CD4-positive, CD25-positive, alpha-beta regulatory T cell (primary cell): ENCODE data around the gene LSM3. TPM values are rescaled to one million over a fixed set of nuclear protein-coding genes. Genes with fewer than 3 reads are reported as not detected.

Source experiments
- ATAC-seq, 2 donors: fragments of 150-1000 bp; cut with Tn5 transposase; one replicate each; pipeline ENCODE4 v1.10.0; 2021; ENCODE audit warnings: low read depth in 2 of 2, moderate number of reproducible peaks in 2 of 2, moderate library complexity in 1 of 2
- DNase-seq, 3 donors: peaks; one replicate each; pipeline versions ENCODE4 v3.0.0 to v3.0.0-alpha.2; 2012 to 2022; ENCODE audit warnings: mixed read lengths in 1 of 3
- H3K27ac ChIP-seq: one replicate; pipeline ENCODE4 v1.7.0; 2013; ENCODE audit warnings: mild to moderate bottlenecking, low read length; ENCODE audit not compliant: insufficient read depth, poor library complexity, severe bottlenecking
- H3K27me3 ChIP-seq: one replicate; pipeline ENCODE4 v1.7.0; 2013; ENCODE audit warnings: low read length; ENCODE audit not compliant: control insufficient read depth, insufficient read depth
- H3K36me3 ChIP-seq: one replicate; pipeline ENCODE4 v1.7.0; 2013; ENCODE audit warnings: mild to moderate bottlenecking, low read length, moderate library complexity; ENCODE audit not compliant: control insufficient read depth, insufficient read depth
- H3K4me1 ChIP-seq: 2 replicates; pipeline ENCODE4 v1.7.0; 2013; ENCODE audit warnings: mild to moderate bottlenecking, low read length; ENCODE audit not compliant: insufficient read depth, control insufficient read depth, poor library complexity, severe bottlenecking
- H3K4me3 ChIP-seq: one replicate; pipeline ENCODE4 v1.7.0; 2013; ENCODE audit warnings: low read depth, mild to moderate bottlenecking, low read length, moderate library complexity
- H3K9me3 ChIP-seq, 2 experiments: 1 replicate in 1 of 2; 2 replicates in 1 of 2; pipeline ENCODE4 v1.7.0; 2013; ENCODE audit warnings: low read length in 2 of 2, mild to moderate bottlenecking in 1 of 2, moderate library complexity in 1 of 2; ENCODE audit not compliant: control insufficient read depth in 2 of 2
- H3K27ac Mint-ChIP-seq, 3 donors: one replicate each; pipeline ENCODE4 v1.8.0; 2020 to 2022; ENCODE audit warnings: mild to moderate bottlenecking in 3 of 3, mixed read lengths in 3 of 3, moderate library complexity in 2 of 3
- H3K27me3 Mint-ChIP-seq: one replicate; pipeline ENCODE4 v1.8.0; 2022; ENCODE audit warnings: mild to moderate bottlenecking, mixed read lengths
- H3K36me3 Mint-ChIP-seq: one replicate; pipeline ENCODE4 v1.8.0; 2020; ENCODE audit warnings: mixed read lengths
- H3K4me1 Mint-ChIP-seq, 4 donors: one replicate each; pipeline ENCODE4 v1.8.0; 2020 to 2022; ENCODE audit warnings: mixed read lengths in 4 of 4, mild to moderate bottlenecking in 1 of 4
- H3K4me3 Mint-ChIP-seq, 4 donors: one replicate each; pipeline ENCODE4 v1.8.0; 2020 to 2022; ENCODE audit warnings: mild to moderate bottlenecking in 4 of 4, mixed read lengths in 4 of 4, moderate library complexity in 3 of 4
- H3K9me3 Mint-ChIP-seq, 7 donors: one replicate each; pipeline ENCODE4 v1.8.0; 2020 to 2022; ENCODE audit warnings: mixed read lengths in 7 of 7, mild to moderate bottlenecking in 3 of 7, moderate library complexity in 2 of 7
- polyA plus RNA-seq, 4 donors: library from polyadenylated mRNA; unstranded; fragments of 300-500 nt; fragmentation: Illumina TruSeq; gene quantifications; one replicate each; pipeline ENCODE4 v1.2.3, GENCODE V29; 2021
- total RNA-seq: library from RNA; stranded (reverse); gene quantifications from one replicate; pipeline ENCODE4 v1.2.3, GENCODE V29; 2022

The LSM3 gene
- total and polyA plus RNA-seq, 5 donors from 2014 or later, result 6.6 to 25.7 (median 21.0) TPM

DNA sequence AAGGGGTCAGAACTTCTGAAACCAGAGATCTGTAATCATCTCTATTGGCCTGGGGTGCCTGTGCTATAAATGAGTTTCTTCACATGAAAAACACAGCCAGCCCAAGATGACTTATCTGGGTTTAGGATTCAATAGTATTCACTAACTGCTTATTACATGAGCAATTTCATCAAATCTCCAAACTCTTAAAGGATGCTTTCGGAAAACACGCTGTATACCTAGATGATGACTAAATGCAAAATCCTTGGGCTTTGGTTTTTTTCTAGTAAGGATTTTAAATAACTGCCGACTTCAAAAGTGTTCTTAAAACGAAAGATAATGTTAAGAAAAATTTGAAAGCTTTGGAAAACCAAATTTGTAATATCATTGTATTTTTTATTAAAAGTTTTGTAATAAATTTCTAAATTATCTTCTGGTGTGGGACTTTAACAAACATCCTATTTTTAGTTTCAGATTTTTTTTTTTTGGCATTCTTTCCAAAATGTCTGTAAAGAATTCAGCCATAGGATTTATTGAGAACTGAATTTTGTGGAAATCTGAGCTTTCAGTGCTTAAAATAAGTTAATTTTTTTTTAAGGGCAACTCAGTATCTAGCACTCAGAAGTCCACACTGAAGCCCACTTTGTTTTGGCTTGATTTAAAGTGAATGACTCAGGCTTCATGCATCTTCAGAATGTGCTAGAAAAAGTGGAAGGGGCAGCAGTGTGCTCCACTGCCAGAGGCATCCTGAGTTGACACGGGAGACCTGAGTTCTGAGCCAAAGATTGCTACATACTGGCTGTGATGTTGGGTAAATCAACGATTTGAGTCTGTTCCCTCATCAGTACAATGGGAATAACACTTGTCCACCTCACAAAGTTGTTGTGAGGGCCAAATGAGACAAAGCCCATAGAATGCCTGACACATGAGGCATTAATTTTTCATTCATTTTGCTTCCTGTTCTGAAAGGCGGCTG, 35.1 kb upstream of the LSM3 start:
- peak overlapping the region; percentile 99 for H3K27ac ChIP-seq
- peaks cover 23 to 59% (median 40%) of the 10 kb centered on the region in 4 donors for H3K4me1 Mint-ChIP-seq
- DNase-seq, result no peak
- peak overlapping the region; percentile 98 for H3K27ac Mint-ChIP-seq
- H3K27me3 Mint-ChIP-seq, result no peaks in the 10 kb centered on the region
- no peaks in the 10 kb centered on the region for H3K27me3 ChIP-seq
- peaks cover 55% of the 10 kb centered on the region for H3K4me1 ChIP-seq
- peak overlapping the region; percentile 69 for H3K4me3 ChIP-seq
- H3K9me3 Mint-ChIP-seq, result peaks cover 0 to 1% (median 0%) of the 10 kb centered on the region in 7 donors
- H3K36me3 Mint-ChIP-seq, result peaks cover 35% of the 10 kb centered on the region
- peaks cover 43% of the 10 kb centered on the region for H3K36me3 ChIP-seq
- peak overlapping the region; percentile 71 to 88 (median 81) for H3K4me3 Mint-ChIP-seq
- ATAC-seq, result no peak
- no peaks in the 10 kb centered on the region for H3K9me3 ChIP-seq

DNA sequence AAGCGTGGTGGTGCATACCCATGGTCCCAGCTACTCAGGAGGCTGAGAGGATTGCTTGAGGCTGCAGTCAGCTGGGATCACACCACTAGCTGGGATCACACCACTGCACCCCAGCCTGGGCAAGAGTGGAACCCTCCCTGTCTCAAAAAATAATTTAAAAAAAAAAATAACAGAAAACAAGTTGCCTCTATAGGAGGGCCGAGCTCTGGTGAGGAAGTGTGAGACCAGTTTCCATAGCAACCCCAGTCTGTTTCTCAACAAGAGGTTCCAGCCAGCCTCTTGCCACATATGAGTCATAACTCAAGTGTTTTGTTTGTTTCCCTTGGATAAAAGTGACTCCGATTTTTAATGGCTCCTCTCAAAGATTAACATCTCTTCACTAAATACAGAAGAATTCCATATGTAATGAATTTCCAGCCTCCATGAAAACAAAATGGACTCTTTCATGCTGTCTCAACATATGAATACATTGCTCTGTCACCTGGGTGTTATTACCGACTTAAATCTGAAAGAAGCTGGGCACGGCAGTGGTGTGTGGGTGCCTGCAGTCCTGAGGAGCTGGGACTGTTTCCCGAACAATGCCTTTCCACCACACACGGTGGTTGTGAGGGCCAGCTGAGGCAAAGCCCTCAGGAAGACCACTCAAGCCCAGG, 34.1 kb upstream of the LSM3 start:
- Mint-ChIP-seq H3K4me3 (peak overlapping the region; percentile 61 to 85 (median 78)), H3K9me3 (peaks cover 0 to 1% (median 0%) of the 10 kb centered on the region in 7 donors), H3K4me1 (peaks cover 23 to 59% (median 39%) of the 10 kb centered on the region in 4 donors), H3K27me3 (no peaks in the 10 kb centered on the region), H3K27ac (peak overlapping the region; percentile 97 to 98 (median 98)), H3K36me3 (peaks cover 32% of the 10 kb centered on the region)
- H3K4me3 ChIP-seq, result peak overlapping the region; percentile 69
- peak overlapping the region; percentile 99 for H3K27ac ChIP-seq
- H3K27me3 ChIP-seq, result no peaks in the 10 kb centered on the region
- H3K4me1 ChIP-seq, result peaks cover 55% of the 10 kb centered on the region
- H3K36me3 ChIP-seq, result peaks cover 39% of the 10 kb centered on the region
- no peaks in the 10 kb centered on the region for H3K9me3 ChIP-seq
- peak; percentile 85 to 89 for ATAC-seq
- peak; percentile 69 to 91 (median 90) for DNase-seq

DNA sequence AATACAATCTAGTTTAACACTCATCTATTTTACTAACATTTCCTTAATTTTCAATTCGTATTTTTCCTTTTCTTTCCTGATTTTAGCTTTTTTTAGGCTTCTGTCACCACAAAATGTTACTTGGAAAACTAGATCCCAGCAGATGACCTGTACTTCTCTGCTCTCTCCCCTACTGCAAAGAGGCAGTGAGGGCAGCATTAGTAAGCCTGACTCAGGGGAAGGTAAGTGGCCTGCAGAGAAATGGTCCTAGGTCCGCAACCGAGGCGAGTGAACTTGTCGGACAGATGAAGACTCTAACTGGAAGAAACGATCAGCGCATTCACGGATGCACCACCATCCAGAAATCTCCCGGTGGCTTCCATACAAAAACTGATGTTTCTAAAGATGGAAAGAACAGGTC, 33.4 kb upstream of the LSM3 start:
- Histone ChIP-seq H3K4me1 (peaks cover 55% of the 10 kb centered on the region), H3K36me3 (peaks cover 34% of the 10 kb centered on the region), H3K4me3 (peak overlapping the region; percentile 69), H3K27me3 (no peaks in the 10 kb centered on the region), H3K9me3 (no peaks in the 10 kb centered on the region), H3K27ac (peak overlapping the region; percentile 99)
- peaks cover 31% of the 10 kb centered on the region for H3K36me3 Mint-ChIP-seq
- H3K4me1 Mint-ChIP-seq, result peaks cover 23 to 59% (median 39%) of the 10 kb centered on the region in 4 donors
- DNase-seq (no peak), ATAC-seq (no peak)
- peak overlapping the region; percentile 97 to 98 (median 98) for H3K27ac Mint-ChIP-seq
- H3K9me3 Mint-ChIP-seq, result peaks cover 0 to 1% (median 0%) of the 10 kb centered on the region in 7 donors
- H3K27me3 Mint-ChIP-seq, result no peaks in the 10 kb centered on the region
- peak overlapping the region in 3 of 4 donors; percentile 71 to 85 (median 84) for H3K4me3 Mint-ChIP-seq

DNA sequence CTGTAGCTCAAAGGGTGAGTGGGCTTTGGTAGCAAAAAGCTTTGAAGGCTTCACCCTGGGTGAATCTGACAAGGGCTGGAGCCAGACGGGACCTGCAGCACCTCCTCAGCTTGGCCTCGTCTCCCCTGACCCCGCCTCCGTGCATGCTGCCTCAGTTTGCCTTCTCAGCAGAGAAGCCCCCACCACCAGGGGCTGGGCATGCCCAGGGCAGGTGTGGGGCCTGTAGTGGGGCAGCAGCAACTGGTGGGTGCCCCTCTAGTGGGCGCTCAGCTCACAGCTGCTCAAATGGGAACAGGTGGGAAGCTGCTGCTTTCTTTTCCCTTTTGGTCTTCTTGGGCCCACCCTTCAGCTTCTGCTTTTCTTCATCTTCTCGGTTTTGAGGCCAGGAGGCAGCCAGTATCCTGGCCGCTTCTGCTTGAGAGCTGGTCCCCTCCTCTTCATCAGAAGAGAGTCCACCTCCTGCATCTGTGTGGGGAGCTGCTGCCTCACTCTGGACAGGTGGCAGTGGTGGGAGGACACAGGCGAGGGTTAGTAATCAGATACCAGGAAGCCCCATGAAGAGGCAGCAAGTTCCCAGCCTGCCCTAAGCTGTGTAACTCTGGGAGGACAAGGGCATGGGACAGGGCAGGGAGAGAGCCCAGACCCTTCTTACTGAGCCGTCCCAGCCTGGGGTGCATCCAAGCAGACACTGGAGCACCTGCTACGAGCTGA, 32.8 kb upstream of the LSM3 start:
- Histone ChIP-seq H3K9me3 (no peaks in the 10 kb centered on the region), H3K4me3 (peak overlapping the region; percentile 69), H3K4me1 (peaks cover 53% of the 10 kb centered on the region), H3K27me3 (no peaks in the 10 kb centered on the region), H3K36me3 (peaks cover 40% of the 10 kb centered on the region), H3K27ac (peak overlapping the region; percentile 99)
- no peak overlapping the region for H3K4me3 Mint-ChIP-seq
- peaks cover 0 to 1% (median 0%) of the 10 kb centered on the region in 7 donors for H3K9me3 Mint-ChIP-seq
- ATAC-seq (no peak), DNase-seq (no peak)
- H3K36me3 Mint-ChIP-seq, result peaks cover 37% of the 10 kb centered on the region
- peak overlapping the region; percentile 87 to 98 (median 98) for H3K27ac Mint-ChIP-seq
- H3K27me3 Mint-ChIP-seq, result no peaks in the 10 kb centered on the region
- peaks cover 23 to 54% (median 38%) of the 10 kb centered on the region in 4 donors for H3K4me1 Mint-ChIP-seq

DNA sequence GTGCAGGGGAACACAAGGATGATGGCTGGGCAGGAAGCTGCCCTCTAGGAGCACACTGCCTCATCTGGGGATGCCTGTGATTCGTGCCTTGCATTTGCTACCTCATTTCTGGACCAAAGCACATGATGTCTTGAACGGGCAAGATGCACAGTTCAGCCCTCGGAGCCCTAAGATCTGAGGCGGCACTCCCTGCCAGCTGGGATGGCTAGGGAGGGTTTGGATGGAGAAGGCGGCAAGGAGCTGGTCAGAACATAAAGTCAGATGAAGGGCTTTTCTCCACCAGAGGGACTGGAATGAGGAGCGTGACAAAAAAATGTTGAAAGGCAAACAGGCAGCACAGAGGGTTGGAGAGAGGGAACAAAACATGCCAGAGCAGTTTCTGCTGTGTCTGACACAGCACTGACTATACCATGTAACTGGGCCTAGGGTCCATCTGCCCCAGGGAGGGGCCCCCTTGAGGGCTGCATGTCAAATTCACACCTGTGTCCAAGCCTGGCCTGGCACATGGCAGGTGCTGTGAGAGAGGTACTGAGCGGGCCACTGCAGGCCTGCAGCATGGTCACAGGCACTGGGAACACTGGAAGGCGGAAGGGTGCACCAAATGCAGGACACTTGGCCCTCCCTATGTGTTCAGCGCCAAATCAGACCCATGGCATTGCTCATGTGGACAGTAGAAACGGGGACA, 32.1 kb upstream of the LSM3 start:
- H3K27ac ChIP-seq, result peak overlapping the region; percentile 99
- ATAC-seq (no peak), DNase-seq (no peak)
- H3K9me3 ChIP-seq, result no peaks in the 10 kb centered on the region
- no peaks in the 10 kb centered on the region for H3K27me3 Mint-ChIP-seq
- peaks cover 39% of the 10 kb centered on the region for H3K36me3 Mint-ChIP-seq
- H3K4me1 ChIP-seq, result peaks cover 46% of the 10 kb centered on the region
- peaks cover 45% of the 10 kb centered on the region for H3K36me3 ChIP-seq
- H3K4me3 ChIP-seq, result no peak overlapping the region
- H3K27ac Mint-ChIP-seq, result peak overlapping the region; percentile 87 to 98 (median 98)
- peaks cover 0 to 1% (median 0%) of the 10 kb centered on the region in 7 donors for H3K9me3 Mint-ChIP-seq
- H3K4me3 Mint-ChIP-seq, result no peak overlapping the region
- peaks cover 23 to 47% (median 33%) of the 10 kb centered on the region in 4 donors for H3K4me1 Mint-ChIP-seq
- no peaks in the 10 kb centered on the region for H3K27me3 ChIP-seq

DNA sequence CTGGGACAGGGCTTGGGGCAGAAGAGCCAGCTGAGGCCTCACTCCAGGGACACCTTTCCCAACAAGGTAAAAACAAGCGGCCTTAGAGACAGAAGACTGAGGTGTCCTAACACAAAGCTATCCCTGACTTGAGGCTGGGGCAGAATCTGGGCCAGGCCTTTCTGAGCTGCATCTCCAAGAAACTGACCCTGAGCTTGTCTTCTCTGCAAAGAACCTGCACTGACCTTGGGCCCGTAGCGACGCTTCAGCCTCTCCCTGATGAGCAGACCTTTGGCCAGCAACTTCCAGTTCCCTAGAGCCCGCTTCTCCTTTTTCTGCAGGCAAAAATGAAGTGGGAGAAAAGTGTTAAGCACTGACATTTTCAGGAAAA, 31.6 kb upstream of the LSM3 start:
- peaks cover 0 to 1% (median 0%) of the 10 kb centered on the region in 7 donors for H3K9me3 Mint-ChIP-seq
- peaks cover 36% of the 10 kb centered on the region for H3K36me3 Mint-ChIP-seq
- peak overlapping the region; percentile 87 to 98 (median 98) for H3K27ac Mint-ChIP-seq
- H3K4me1 ChIP-seq, result peaks cover 41% of the 10 kb centered on the region
- H3K4me3 ChIP-seq, result no peak overlapping the region
- DNase-seq, result no peak
- no peaks in the 10 kb centered on the region for H3K9me3 ChIP-seq
- no peaks in the 10 kb centered on the region for H3K27me3 ChIP-seq
- peaks cover 46% of the 10 kb centered on the region for H3K36me3 ChIP-seq
- no peaks in the 10 kb centered on the region for H3K27me3 Mint-ChIP-seq
- peaks cover 23 to 42% (median 28%) of the 10 kb centered on the region in 4 donors for H3K4me1 Mint-ChIP-seq
- no peak overlapping the region for H3K27ac ChIP-seq
- peak overlapping the region in 1 of 4 donors; percentile 46 for H3K4me3 Mint-ChIP-seq
- ATAC-seq, result no peak

DNA sequence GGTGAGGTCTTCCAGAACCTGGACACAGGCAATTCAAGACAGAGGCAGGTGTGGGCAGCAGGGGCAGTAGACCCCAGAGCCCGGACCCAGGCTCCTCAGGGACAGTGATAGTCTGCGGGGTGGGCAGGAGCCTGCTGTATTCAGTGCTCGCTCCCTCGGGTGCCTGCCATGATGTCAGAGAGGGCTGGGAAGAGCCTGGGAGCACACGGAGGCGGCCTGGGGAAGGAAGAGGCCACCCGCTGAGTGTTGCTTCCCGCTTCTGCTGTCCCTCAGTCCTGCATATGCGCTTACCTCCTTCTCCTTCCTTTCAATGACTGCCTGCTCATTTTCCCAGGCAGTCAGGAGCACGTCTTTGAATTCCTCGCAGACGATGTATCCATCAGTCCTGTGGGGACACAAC, 31.0 kb upstream of the LSM3 start:
- H3K36me3 Mint-ChIP-seq, result peaks cover 36% of the 10 kb centered on the region
- ATAC-seq, result no peak
- peaks cover 17 to 36% (median 23%) of the 10 kb centered on the region in 4 donors for H3K4me1 Mint-ChIP-seq
- no peaks in the 10 kb centered on the region for H3K27me3 Mint-ChIP-seq
- H3K9me3 Mint-ChIP-seq, result peaks cover 0 to 1% (median 0%) of the 10 kb centered on the region in 7 donors
- Histone ChIP-seq H3K27ac (no peak overlapping the region), H3K4me1 (peaks cover 35% of the 10 kb centered on the region), H3K4me3 (no peak overlapping the region), H3K36me3 (peaks cover 49% of the 10 kb centered on the region), H3K9me3 (no peaks in the 10 kb centered on the region), H3K27me3 (no peaks in the 10 kb centered on the region)
- H3K4me3 Mint-ChIP-seq, result no peak overlapping the region
- no peak for DNase-seq
- H3K27ac Mint-ChIP-seq, result peak overlapping the region; percentile 87 to 98 (median 98)
